Activated T-helper 1 cell treated with Interleukin-2 at 50 U/mL for 16 hours (primary cell): ENCODE results near the gene TOMT.
"Not testable (repeated sequence)": the region's sequence is repeated elsewhere in the genome, so short reads cannot be mapped to it uniquely, and the experiment has no call there.

ENCODE experiments used
- DNase-seq: peaks from one replicate; pipeline ENCODE4 v3.0.0-alpha.2; 2020; ENCODE audit warnings: low read depth

TOMT gene

GRCh38 chr11:72127923-72128322 lies 22.2 kb downstream of the TOMT start:
- DNase-seq = no peak

DNA sequence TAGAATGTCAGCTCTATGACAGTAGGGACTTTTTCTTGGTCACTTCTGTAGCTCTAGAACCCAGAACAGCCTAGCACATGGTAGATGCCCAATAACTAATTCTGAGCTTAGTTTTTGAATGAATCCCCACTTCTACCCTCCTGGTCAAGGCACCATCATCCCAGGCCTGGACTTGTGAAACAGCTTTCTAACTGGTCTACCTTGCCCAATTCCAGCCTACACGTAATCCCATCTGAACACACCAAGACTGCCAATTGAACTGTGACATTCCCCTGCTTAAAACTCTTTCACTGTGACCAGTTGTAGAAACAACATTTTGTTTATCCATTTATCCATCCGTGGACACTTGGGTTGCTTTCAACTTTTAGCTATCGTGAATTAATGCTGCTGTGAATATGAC lies 23.7 kb downstream of the TOMT start:
- no peak for DNase-seq

GRCh38 chr11:72132646-72133045 lies 26.9 kb downstream of the TOMT start:
- DNase-seq = no peak

DNA sequence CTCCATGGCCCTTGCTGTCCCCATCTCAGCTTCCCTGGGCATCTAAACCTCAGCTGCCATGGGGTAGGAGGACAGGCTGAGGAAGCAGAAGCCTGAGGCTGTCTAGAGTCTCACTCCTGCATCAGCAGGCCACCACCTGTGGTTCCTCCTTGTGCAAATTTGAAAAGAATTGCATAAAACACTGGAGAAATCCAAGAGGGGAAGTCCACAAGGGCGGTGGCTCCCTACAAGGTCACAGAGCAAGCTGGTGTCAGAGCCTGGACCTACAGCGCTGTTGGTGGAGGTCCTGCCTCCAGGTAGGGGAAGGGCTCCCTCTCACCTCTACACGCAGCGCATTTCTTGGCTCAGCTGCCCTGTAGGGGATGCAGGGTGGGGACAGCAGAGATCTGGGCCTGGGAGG lies 29.7 kb downstream of the TOMT start, which contains the start of gene FOLR3:
Gene FOLR3 (plus strand): TSS at position 253 of the 400 bp plus-strand sequence. CDS start 228 bp downstream, outside the sequence.
- not testable (repeated sequence) for DNase-seq

- no peak for DNase-seq
Measured at GRCh38 chr11:72135891-72136683, 30.4 kb downstream of the TOMT start.

DNA sequence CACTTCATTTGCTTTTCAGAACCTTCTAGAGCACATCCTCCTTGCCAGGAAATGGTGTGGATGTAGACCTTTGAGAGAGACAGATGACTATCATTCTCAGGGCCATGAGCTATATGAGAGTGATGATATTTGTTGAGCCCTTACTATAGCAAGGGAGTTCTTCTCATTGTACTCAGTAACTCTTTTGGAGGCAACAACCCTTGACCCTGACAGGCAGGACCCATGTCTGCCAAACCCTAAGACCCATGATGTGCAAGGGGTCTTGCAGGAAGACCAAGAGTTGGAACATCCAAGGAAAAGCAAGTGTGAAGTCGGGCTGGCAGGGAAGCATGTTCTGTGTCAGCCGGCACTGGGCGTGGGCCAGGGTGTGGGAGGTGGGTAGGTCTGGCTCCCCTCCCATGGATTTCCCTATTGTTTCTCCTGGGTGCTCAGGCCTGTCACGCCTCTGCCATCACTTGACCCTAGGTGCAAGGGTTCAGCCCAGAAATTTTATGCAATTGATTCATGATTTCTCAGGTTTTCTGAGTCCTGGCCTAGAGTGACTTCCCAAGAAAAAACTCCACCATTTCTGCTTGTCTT lies 31.0 kb downstream of the TOMT start:
- DNase-seq = no peak

DNA sequence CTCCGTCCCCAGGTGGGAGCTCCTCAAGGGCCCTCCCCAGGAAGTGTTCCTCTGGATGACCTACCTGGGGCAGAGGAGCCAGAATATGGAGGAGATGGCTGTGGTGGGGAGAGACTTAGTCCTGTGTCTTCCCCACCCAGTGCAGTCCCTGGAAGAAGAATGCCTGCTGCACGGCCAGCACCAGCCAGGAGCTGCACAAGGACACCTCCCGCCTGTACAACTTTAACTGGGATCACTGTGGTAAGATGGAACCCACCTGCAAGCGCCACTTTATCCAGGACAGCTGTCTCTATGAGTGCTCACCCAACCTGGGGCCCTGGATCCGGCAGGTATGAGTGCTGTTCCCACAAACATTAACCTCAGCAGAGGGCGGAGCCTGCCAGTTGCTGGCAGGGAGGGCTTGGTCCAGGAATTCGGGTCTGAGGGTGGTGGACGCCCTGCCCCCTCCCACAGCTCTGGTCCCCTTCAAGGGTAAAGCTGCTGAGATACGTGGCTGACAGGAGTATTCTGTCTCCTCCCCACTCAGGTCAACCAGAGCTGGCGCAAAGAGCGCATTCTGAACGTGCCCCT lies 33.2 kb downstream of the TOMT start:
- DNase-seq = no peak

- no peak for DNase-seq
Measured at GRCh38 chr11:72139500-72139899, 33.8 kb downstream of the TOMT start.

GRCh38 chr11:72140661-72141060 lies 34.9 kb downstream of the TOMT start:
- DNase-seq = no peak

DNA sequence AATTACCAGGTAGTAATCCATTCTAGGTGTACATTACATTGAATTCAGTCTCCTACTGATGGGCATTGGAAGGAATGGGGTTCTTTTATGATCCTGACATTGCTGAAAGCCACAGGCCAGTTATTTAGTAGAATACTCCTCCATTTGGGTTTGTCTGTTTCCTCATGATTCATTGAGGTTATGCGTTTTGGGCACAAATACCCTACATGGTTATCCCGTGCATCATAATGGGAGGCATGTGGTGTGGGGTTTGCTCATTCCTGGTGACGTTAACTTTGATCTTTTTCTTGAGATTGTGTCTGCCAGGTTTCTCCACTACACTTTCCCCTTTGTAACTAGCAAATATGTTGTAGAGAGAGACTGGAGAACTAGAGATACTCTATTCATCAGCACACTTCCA lies 35.3 kb downstream of the TOMT start:
- no peak for DNase-seq

DNA sequence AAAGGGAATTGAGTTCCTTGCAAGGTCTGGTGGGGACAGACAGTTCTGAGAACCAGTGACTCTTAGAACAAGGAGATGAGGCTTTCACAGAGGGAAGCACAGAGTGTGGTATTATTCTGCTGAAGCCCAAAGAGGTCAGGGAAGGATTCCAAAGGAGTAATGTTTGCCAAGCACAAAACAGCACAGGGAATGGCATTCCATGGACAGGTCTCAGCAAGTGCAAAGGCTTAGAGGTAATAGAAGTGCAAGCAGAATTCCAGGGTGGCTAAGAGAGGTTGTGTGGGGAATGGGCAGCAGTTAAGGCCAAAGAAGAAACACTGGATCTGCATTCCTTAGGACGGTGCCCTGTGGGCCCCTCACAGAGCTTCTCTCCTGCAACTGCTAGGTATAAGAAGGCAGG lies 36.4 kb downstream of the TOMT start:
- DNase-seq = not testable (repeated sequence)

DNA sequence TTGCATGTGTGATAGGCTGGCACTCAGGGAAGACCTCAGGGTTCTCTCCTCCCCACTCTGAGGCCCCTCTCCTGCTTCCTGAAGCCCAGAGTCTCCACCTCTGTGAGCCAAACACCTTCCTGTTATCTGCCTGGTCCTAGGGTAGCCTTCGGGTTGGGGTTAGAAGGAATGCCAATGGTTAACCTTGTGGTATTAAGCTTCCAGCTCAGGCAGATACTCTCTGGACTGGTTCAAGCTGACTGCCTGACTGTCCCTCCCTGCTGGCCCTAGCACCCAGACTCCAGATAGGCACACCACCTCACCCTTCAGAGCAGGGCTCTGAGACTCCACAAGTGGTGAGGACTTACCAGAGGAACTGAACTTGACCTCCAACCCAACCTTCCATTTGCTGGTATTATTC lies 36.8 kb downstream of the TOMT start:
- DNase-seq = not testable (repeated sequence)

DNA sequence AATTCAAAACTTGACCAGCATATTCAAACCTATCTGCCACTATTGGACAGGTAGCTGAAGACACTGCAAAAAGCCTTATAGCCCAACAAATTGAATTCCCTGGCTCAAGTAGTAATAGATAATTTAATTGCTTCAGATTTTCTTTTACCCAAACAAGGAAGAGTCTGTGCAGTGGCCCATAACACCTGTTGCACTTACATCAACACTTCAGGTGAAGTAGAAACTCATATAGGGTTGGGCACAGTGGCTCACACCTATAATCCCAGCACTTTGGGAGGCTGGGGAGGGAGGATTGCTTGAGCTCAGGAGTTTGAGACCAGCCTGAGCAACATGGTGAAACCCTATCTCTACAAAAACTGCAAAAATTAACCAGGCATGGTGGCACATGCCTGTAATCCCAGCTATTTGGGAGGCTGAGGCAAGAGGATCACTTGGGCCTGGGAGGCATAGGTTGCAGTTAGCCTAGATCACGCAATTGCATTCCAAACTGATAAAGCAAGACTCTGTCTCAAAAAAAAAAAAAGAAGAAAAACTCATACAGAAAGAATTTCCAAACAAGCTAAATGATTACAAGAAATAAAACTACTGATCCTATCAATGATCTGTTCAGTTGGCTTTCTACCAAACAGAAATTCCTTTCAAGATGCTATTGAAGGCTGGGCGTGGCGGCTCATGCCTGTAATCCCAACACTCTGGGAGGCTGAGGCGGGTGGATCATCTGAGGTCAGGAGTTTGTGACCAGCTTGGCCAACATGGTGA lies 39.3 kb downstream of the TOMT start:
- no peak for DNase-seq

DNA sequence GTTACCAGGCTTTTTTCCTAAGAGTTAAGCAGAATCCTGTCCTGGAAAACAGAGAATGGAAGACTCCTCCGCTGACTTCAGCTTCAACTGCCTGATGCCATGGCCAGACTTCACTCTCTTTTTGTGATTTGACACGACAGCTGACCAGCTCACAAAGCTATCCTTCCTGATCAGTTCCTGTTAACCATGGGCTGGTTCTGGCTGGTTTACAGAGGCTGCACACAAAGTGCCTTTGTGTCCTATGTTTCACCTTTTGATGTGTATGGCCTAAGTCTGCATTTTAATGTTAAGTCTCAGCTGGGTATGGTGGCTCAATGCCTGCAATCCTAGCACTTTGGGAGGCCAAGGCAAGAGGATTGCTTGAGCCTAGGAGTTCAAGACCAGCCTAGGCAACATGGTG lies 40.9 kb downstream of the TOMT start:
- DNase-seq = no peak

DNA sequence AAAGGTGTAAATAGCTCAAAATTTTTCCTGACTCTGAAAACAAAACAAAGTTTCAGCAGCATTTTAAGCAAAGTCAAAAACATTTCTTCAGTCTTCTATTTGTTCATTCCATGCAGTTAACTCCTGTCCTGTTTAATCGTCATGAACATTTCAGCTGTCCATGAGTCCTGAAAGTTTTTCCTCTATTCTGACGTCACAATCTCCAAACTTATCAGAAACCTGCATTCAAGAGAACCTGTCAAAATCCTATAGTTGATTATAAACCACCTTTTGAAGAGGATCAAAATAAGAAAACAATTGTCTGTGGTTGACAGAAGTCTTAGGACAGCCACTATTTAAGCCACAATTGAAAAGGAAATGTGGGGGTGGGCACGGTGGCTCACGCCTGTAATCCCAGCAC lies 45.2 kb downstream of the TOMT start:
- no peak for DNase-seq

DNA sequence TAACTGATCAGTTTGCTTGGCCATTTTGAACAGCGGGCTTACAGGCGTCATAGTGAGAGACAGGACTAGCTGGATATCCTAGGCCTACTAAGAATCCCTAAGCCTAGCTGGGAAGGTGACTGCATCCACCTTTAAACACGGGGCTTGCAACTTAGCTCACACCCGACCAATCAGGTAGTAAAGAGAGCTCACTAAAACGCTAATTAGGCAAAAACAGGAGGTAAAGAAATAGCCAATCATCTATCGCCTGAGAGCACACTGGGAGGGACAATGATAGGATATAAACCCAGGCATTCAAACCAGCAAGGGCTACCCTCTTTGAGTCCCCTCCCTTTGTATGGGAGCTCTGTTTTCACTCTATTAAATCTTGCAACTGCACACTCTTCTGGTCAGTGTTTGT lies 48.1 kb downstream of the TOMT start:
- not testable (repeated sequence) for DNase-seq

GRCh38 chr11:72154816-72155215 lies 49.1 kb downstream of the TOMT start:
- DNase-seq = no peak

GRCh38 chr11:72155751-72156150 lies 50.0 kb downstream of the TOMT start:
- DNase-seq = no peak

GRCh38 chr11:72157131-72157530 lies 51.4 kb downstream of the TOMT start:
- DNase-seq = no peak
